ENCODE data around the gene PNLIPRP2. TPM values are rescaled to one million over a fixed set of nuclear protein-coding genes. Genes with fewer than 3 reads are reported as not detected.

The PNLIPRP2 gene
- total RNA-seq, 1 donor from 2014 or later = not detected

DNA sequence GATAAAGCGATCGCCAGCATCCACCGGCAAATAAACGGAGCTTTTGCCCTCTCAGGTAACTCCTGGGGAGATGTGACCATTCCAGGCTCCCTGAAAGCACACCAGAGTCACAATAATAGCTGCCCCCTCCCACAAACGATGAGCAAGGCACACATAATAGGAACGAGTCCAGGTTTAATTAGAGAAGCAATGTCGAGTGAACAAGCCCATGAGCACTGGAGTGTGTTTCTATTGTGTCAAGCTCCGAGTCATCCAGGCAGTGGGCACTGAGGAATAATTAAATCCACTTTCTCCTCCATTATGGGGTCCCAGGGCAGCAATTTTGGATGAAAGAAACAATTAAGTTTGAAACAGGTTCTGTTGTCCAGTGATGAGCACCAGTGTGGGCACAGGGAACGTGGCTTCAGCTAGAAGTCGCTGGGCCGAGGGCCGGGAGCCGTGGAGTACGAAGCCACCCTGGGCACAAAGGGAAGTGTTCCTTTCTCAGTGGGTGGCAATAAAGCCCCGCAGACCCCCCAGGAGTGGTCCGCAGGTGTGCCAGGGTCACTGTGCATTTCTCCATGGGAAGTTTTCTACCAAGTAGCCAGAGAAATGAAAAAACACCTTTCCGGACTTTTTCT lies 12.0 kb downstream of the PNLIPRP2 start:
- Mint-ChIP-seq H3K27ac (no peak overlapping the region), H3K4me3 (ENCODE audit: low read depth) (no peak overlapping the region), H3K9me3 (ENCODE audit: low read depth) (peaks cover 3% of the 10 kb centered on the region), H3K36me3 (ENCODE audit: insufficient read depth) (no peaks in the 10 kb centered on the region), H3K4me1 (ENCODE audit: low read depth) (no peaks in the 10 kb centered on the region), H3K27me3 (peaks cover 15% of the 10 kb centered on the region)
- TF ChIP-seq, protein P1, sequence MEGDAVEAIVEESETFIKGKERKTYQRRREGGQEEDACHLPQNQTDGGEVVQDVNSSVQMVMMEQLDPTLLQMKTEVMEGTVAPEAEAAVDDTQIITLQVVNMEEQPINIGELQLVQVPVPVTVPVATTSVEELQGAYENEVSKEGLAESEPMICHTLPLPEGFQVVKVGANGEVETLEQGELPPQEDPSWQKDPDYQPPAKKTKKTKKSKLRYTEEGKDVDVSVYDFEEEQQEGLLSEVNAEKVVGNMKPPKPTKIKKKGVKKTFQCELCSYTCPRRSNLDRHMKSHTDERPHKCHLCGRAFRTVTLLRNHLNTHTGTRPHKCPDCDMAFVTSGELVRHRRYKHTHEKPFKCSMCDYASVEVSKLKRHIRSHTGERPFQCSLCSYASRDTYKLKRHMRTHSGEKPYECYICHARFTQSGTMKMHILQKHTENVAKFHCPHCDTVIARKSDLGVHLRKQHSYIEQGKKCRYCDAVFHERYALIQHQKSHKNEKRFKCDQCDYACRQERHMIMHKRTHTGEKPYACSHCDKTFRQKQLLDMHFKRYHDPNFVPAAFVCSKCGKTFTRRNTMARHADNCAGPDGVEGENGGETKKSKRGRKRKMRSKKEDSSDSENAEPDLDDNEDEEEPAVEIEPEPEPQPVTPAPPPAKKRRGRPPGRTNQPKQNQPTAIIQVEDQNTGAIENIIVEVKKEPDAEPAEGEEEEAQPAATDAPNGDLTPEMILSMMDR (IDR thresholded peaks at IDR 0.05; ENCODE audit: unreplicated experiment) = no peak
- DNase-seq (ENCODE audit: low spot score, unreplicated experiment) = no peak

DNA sequence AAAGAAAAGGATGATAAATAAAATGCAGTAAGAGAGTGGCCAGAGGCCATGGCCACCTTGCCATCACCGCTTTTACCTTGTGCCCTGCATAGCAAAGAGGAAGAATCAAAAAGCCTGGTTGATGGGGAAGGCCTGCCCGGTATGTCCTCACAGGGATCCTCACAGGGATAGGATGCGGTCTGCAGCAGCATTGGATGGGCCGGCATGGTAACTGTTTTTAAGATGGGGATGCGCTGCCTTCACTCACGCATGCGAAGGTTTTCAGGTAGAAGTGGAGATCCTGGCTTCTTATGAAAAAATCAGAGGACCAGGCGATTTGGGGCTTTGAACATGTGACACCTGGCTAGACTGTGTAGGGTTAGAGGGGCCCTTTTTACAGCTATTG lies 12.5 kb downstream of the PNLIPRP2 start:
- Mint-ChIP-seq H3K4me1 (ENCODE audit: low read depth) (no peaks in the 10 kb centered on the region), H3K36me3 (ENCODE audit: insufficient read depth) (no peaks in the 10 kb centered on the region), H3K27ac (no peak overlapping the region), H3K9me3 (ENCODE audit: low read depth) (peaks cover 3% of the 10 kb centered on the region), H3K4me3 (ENCODE audit: low read depth) (no peak overlapping the region), H3K27me3 (peaks cover 15% of the 10 kb centered on the region)
- TF ChIP-seq, protein P1 (IDR thresholded peaks at IDR 0.05; ENCODE audit: unreplicated experiment) = no peak
- DNase-seq (ENCODE audit: low spot score, unreplicated experiment) = no peak

DNA sequence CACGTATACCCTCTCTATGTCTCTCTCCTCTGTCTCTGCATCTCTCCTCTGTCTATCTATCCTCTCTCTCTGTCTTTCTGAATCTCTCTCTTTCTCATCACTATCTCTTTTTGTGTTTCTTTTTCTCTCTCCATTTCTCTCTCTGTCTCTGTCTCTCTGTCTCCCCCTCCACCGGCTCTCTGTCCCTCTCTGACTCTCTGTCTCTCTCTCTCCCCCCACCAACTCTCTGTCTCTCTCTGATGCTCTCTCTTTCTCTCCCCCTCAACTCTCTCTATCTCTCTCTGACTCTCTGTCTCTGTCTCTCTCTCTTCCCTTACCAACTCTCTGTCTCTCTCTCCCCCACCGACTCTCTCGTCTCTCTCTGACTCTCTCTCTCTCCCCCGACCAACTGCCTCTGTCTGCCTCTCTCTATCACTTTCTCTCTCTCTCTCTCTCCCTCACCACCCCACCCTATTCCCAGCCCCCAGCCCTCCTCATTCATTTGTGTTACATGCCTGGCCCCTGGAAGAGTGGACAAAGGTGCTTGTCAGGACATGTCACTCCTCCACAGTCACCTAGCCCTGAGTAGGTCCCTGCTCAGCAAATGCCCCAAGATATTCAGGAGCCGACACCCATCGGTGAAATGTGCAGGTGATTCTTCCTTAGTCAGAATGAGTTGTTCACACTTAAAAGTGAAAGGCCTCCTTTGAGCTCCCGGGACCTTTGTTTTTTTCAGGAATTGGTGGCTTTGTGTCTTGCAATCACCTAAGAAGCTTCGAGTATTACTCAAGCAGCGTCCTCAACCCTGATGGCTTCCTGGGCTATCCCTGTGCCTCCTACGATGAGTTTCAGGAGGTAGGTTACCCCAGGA lies 13.6 kb downstream of the PNLIPRP2 start:
- peaks cover 9% of the 10 kb centered on the region for H3K27me3 Mint-ChIP-seq
- TF ChIP-seq, protein P1 (IDR thresholded peaks at IDR 0.05; ENCODE audit: unreplicated experiment) = no peak
- no peaks in the 10 kb centered on the region for H3K36me3 Mint-ChIP-seq (ENCODE audit: insufficient read depth)
- H3K9me3 Mint-ChIP-seq (ENCODE audit: low read depth) = peaks cover 3% of the 10 kb centered on the region
- H3K27ac Mint-ChIP-seq = no peak overlapping the region
- H3K4me1 Mint-ChIP-seq (ENCODE audit: low read depth) = no peaks in the 10 kb centered on the region
- no peak overlapping the region for H3K4me3 Mint-ChIP-seq (ENCODE audit: low read depth)
- no peak for DNase-seq (ENCODE audit: low spot score, unreplicated experiment)

DNA sequence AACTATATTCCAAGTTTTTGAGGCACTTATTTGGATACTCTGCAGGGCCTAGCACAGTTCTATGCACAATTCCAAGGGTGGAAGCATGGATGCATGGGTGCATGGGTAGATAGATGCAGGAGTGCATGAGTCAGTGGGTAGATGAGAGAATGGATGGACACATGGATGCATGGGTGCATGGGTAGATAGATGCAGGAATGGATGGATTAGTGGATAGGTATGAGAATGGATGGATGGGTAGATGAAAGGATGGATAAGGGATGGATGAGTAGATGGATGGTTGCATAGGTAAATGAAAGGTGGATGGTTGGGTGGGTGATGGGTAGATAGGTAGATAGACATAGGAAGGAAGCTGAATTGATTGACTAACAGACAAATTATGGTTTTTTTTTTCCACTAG lies 15.6 kb downstream of the PNLIPRP2 start:
- Mint-ChIP-seq H3K9me3 (ENCODE audit: low read depth) (peaks cover 15% of the 10 kb centered on the region), H3K4me1 (ENCODE audit: low read depth) (no peaks in the 10 kb centered on the region), H3K27me3 (peaks cover 8% of the 10 kb centered on the region), H3K4me3 (ENCODE audit: low read depth) (no peak overlapping the region), H3K27ac (no peak overlapping the region), H3K36me3 (ENCODE audit: insufficient read depth) (no peaks in the 10 kb centered on the region)
- TF ChIP-seq, protein P1 (IDR thresholded peaks at IDR 0.05; ENCODE audit: unreplicated experiment) = no peak
- DNase-seq (ENCODE audit: low spot score, unreplicated experiment) = no peak

DNA sequence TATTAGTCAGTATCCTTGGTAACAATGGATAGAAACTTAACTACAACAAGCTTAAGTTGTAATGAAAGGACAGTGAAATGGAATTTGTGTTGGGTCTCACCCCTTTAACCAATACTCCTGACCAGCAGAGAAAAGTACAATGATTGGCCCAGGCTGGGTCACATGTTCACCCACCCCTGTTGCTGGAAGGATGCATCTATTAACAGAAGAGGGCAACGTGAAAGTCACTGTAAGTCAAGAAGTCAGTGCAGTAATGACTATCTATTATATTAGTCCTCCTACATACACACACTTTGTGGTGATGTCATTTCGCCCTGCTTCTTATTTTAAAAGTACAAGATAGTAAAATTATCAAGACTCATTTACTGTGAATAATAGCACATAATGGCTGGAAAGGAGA lies 16.2 kb downstream of the PNLIPRP2 start:
- H3K4me3 Mint-ChIP-seq (ENCODE audit: low read depth) = no peak overlapping the region
- TF ChIP-seq, protein P1 (IDR thresholded peaks at IDR 0.05; ENCODE audit: unreplicated experiment) = no peak

More for the DNA sequence above, 16.2 kb downstream of the PNLIPRP2 start:
- Mint-ChIP-seq H3K9me3 (ENCODE audit: low read depth) (peaks cover 15% of the 10 kb centered on the region), H3K36me3 (ENCODE audit: insufficient read depth) (no peaks in the 10 kb centered on the region), H3K27ac (no peak overlapping the region), H3K4me1 (ENCODE audit: low read depth) (no peaks in the 10 kb centered on the region), H3K27me3 (peaks cover 8% of the 10 kb centered on the region)
- no peak for DNase-seq (ENCODE audit: low spot score, unreplicated experiment)
